Measurements from ENCODE around the gene MARCHF3.
"Not testable (repeated sequence)": the region's sequence is repeated elsewhere in the genome, so short reads cannot be mapped to it uniquely, and the experiment has no call there.

Gene MARCHF3

DNA sequence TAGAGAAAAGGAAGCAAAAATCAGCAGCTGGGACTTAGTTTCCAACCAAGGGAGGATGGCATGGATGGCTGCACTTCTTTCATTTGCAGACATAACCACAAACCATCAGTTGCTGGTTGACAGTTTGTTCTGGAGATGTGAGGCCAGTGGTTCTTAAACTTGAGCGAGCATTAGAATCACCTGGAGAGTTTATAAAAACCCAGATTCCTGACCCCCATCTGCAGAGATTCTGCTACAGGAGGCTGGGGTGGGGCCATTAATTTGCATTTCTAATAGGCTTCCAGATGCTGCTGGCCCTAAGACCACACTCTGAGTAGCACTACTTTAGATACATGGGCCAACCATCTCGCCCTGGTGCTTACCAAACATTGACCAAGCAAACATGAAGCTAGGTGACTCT lies 60.8 kb downstream of the MARCHF3 start:
- no peak for DNase-seq
- intact Hi-C loops (cut with DNase I): no loop called here

DNA sequence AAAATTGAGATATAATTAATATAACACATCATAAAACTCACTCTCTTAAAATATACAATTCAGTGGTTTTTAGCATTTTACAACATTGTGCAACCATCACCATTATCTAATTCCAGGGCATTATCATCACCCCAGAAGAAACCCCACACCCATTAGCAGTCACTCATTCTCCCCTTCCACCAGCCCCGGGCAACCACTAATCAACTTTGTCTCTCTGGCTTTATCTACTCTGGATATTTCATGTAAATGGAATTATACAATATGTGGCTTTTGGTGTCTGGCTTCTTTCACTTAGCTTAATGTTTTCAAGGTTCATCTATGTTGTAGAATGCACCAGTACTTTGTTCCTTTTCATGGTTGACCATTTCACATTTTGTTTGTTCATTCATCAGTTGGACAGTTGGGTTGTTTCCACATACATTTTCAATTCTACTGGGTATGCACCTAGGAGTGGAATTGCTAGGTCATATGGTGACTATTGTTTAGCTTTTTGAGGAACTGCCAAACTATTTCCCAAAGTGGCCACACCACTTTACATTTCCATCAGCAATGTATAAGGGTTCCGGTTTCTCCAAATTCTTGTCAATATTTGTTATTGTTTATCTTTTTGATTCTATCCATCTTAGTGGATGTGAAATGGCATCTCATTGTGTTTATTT lies 62.4 kb downstream of the MARCHF3 start:
- intact Hi-C loops (cut with DNase I): no loop called here
- DNase-seq: no peak

DNA sequence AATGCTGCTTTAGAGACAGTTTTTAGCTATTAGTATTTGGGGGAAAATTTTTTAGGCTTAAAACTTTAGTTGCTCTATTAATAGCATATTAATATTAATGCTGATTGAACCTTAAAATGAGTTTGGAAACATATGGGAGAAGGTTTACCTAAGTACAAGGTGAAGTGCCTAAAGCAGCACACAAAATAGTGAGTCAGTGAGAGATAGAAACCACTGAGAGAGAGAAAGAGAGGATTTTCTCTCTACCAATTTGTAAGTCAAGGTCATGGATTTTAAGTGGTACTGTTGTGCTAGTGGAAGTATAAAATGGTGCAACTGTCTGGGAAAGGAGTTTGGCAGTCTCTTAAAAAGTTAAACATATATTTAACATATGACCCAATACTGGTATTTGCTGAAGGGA lies 64.9 kb downstream of the MARCHF3 start:
- no peak for DNase-seq
- intact Hi-C loops (cut with DNase I): no loop called here

DNA sequence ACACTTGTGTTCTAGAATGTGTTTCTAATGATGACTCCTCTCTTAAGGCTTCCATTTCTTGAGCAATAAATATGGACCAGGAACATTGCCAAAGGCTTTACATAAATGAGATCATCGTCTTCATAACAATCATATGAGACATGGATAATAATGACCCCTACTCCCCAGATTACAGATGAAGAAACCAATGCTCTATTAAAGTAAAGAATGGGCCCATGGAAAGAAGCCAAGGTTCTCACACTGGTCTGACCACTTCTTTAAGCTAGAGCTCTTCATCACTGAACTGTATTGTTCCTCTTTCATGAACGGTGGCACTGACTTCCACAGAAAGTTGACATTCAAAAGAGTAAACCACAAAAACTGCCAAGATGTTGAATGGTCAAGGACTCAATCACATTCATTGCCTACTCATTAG lies 65.3 kb downstream of the MARCHF3 start:
- DNase-seq: no peak
- intact Hi-C loops (cut with DNase I): no loop called here

DNA sequence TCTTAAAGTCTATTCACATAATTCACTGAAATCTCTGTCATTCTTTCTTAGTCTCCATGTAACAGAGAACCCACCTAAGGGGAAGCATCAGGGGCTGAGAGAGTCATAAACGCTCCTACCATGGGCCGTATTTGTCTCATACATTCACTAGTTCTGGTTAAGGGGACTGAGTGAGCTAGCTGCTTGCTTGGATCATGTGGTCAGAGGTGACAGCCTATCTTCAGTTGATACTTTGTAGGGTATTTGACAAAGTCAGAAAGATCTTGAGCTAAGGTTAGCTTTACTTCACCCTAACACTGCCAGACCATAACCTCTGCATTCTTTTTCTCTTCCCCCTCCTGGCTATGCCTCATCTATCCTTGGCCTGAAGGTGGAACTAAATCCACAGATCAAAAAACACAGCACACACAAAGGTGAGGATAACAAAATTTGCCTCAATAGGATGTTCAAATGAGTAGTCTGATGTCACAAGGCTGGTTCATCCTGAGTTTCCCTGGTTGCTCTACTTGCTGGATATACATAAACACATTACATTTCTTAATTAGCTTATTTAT lies 66.5 kb downstream of the MARCHF3 start:
- intact Hi-C loops (cut with DNase I): no loop called here

DNA sequence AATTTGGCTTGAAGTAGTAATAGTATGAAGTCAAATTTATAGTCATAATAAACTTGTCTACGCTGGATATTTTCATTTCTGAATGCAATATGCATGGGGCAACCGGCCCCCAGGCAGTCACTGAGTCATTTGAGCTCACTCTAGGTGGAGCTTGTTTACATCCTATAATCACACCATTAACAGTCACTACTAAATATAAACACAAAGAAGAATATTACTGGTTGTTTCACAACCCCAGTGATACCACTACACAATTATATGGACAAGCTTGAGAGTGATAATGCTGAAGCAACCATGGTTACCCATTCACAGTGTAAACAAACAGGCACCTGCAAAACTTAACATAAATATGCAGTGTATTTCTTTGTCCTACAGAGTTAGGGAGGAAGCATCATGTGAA lies 68.7 kb downstream of the MARCHF3 start:
- no peak for DNase-seq
- intact Hi-C loops (cut with DNase I): no loop called here

More for the DNA sequence above, 66.5 kb downstream of the MARCHF3 start:
- DNase-seq: no peak

DNA sequence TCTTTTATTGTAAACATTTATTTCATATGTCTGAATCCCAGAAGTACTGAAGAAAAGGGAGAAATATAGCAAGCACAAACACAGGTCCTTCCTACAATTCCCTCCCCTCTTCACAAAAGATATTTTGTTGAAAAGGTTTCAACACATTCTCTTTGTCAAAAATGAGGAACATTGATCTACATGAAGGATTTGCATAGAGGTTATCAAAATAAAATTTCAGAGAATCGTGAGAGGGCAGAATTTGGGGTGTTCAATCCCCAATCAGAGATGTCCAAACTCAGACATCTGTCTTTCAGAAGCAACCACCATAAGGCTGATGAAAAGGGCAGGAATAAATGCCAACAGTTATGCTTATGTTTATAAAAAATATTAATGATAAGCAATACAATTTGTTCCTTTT lies 69.2 kb downstream of the MARCHF3 start:
- intact Hi-C loops (cut with DNase I): no loop called here
- DNase-seq: no peak

DNA sequence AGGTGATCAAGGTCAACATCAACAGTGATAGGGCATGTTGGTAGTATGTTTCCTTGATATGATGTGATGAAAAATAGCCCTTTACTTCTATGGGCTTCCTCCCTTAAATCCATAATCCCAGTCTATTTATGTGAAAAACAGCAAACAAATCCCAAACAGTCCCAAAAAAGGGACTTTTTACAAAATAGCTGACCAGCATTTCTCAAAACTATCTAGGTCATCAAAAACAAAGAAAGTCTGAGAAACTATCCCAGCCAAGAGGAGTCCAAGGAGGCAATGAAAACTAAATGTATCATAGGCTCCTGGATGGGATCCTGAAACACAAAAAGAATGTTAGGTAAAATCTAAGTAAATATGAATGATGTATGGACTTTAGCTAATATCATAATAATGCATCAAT lies 71.2 kb downstream of the MARCHF3 start:
- intact Hi-C loops (cut with DNase I): no loop called here

DNA sequence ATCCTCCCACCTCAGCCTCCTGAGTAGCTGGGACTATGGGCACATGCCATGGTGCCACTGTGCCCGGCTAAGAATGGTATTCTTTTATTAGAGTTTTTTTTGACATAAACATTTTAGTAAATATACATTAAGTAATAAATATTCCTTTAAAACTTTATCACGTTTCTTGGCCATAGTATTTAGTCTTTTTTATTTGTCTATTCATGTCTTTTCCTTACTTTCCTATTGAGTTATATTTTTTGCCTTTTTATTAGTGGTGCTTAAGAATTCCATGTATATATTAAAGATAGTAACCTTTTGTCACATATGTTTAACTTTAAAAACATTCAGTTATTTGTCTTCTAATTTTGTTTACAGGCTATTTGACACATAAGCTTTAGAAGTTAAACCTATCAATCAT lies 73.4 kb downstream of the MARCHF3 start:
- DNase-seq: no peak

More for the DNA sequence above, 71.2 kb downstream of the MARCHF3 start:
- DNase-seq: no peak

DNA sequence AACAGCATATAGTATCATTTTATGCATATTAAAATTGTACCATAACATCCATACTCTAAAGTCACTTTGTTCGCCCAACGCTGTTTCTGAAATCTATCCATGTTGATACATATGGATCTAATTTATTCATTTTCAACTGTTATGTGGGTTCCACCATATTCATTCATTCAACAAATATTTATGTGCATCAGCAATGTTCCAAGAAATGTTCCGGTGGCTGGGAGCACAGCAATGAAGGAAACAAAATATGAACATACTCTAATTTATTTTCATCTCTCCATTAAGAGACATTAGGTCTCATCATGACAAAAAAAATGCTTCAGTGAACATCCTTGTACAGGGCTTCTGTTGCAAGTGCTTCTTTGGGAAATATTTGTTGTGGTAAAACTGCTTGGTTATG lies 75.4 kb downstream of the MARCHF3 start:
- intact Hi-C loops (cut with DNase I): no loop called here
- DNase-seq: no peak

More for the DNA sequence above, 73.4 kb downstream of the MARCHF3 start:
- intact Hi-C loops (cut with DNase I): no loop called here

DNA sequence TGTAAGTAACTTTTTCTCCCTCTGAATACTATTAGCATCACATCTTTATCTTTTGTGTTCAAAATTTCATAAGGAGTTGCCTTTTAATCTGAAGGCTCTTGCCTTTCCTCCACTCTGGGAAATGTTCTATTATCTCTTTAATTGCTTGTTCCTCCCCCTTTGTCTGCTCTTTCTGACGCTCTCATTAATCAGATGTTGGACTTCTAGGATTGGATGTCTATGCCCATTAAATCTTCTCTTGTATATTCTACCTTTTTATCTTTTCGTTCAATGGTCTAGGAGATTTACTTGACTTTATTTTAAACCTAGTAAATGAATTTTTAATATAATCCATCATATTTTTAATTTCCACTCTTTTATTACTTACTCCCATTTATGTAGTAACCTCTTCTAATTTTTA lies 76.7 kb downstream of the MARCHF3 start:
- intact Hi-C loops (cut with DNase I): no loop called here
- DNase-seq: no peak

DNA sequence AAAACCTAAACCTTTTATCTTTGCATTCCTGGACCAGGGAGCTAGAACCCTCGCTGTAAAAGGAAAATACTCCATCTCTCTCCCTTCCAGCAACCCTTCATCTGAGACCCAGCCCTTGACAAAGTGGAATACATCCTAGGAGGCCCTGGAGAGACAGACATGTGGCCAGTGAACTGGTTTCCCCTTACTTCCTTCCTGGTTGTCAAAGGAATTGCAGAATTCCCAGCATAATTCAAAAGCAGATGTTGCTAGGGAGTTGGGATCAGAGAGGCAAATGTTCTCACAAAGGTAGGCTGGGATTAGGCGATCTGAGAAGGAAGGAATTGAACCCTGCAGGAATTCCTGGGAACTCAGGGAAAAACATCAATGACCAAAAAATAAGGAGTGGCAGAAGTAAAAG lies 80.9 kb downstream of the MARCHF3 start:
- intact Hi-C loops (cut with DNase I): no loop called here

DNA sequence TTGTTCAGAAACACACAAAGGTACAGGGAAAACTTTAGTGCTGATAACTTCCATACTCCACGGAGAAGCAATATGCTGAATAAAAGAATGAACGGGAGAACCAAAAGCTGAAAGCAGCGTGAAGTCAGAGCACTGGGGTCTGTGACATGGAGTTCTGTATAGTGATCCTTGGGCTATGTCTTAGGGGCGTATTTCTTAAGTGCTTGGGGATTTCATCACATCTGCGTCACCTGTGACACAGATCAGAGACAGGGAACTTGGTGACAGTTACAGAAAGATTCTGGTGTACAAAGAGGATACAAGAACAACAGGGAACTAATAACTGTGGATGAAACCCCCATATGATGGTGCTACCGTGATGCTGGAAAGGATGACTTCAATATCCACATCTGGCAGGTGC lies 81.9 kb downstream of the MARCHF3 start:
- no peak for DNase-seq
- intact Hi-C loops (cut with DNase I): no loop called here

More for the DNA sequence above, 80.9 kb downstream of the MARCHF3 start:
- DNase-seq: no peak

DNA sequence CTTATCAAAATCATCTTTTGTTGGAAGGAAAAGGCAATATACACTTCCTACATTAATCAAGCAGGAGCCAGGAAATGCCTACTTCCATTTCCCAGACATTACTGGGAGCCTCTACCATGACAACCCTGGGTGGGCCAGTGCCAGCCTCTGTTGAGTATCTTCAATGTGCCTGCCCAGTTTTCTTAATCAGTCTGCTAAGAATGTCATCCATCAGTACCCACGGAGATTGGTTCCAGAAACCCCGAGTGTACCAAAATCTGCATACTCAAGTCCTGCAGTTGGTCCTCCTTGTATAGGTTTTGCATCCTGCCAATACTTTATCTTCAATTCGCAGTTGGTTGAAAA lies 82.4 kb downstream of the MARCHF3 start:
- DNase-seq: no peak
- intact Hi-C loops (cut with DNase I): no loop called here

DNA sequence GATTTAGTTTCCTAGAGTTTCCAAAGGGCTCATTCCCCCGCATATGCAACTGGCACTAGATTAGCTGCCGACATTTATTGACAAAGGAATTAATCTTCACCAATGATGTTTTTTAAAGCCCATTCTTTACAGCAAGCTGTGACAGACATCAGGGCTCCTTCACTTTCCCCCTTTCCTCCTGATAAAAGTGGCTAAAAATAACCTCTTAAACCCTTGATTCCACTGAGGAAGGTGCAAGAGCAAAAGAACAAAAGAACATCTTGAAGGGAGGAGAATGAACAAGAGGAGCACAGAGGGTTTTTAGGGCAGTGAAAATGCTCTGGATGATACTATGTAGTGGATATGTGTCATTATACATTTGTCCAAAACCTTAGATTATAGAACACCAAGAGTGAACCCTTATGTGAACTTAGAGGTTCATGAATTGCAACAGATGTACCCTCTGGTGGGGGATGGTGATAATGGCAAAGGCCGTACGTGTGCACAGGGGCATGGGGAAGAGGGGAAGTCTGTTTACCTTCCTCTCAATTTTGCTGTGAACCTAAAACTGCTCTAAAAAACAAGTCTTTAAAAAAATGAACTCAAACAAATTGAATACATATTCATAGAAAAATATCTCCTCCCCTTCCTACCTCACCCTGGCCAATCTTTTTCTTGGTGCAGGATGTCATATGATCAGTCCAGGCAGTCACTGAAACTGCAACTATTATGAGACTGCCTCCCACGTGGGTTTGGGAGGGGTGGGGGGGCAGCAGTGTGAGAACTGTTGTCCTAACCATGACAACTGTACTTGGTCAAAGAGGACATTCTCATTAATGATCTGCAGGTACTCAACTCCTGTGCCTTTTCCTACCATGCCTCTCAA lies 83.0 kb downstream of the MARCHF3 start:
- intact Hi-C loops (cut with DNase I): no loop called here
- no peak for DNase-seq

DNA sequence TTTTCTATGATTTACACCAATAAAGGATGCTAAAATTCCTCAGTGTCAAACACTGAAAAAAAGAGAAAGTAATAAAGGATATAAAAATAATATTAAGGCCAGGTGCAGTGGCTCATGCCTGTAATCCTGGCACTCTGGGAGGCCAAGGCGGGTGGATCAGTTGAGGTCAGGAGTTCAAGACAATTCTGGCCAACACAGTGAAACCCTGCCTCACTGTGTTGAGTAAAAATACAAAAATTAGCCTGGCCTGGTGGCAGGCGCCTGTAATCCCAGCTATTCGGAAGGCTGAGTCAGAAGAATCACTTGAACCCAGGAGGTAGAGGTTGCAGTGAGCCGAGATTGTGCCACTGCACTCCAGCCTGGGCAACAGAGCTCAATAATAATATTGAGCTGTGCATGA lies 87.5 kb downstream of the MARCHF3 start:
- intact Hi-C loops (cut with DNase I); DNase-seq: not testable (repeated sequence)

DNA sequence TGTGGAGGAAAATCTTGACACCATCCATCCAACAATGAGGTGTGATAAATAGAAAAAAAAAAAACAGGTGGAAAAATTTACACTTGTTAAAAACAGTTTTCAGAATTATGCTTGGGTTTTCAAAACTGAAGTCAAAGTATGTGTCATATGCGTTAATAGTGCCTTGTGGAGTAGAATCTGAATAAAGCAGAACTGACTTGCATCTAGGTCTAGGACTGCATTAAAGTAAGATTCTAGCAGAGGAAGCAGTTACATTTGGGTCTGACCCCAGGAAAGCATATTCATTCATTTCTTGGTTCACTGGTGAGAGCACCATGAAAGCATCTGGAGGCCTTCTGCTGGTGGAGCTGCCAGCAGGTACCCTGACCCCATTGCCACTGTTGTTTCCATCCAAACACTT lies 89.0 kb downstream of the MARCHF3 start:
- no peak for DNase-seq
- intact Hi-C loops (cut with DNase I): no loop called here

DNA sequence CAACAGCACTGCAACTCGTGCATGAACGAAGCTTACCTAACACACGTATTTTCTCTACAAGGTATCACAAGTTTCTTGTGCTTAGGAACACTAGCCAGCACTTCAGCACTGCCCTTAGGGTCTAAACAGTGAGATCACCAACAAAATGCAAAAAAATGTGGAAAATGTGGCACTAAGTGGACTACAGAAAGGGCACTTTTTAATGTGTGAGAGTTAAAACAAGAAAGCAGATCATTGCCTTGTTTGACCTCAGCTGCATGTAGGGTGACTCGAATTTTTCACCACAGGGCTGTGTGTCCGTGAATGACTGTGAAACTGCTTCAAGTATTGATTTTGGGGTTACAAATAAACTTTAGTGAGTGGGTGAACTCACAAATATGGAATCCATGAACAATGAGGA lies 90.5 kb downstream of the MARCHF3 start:
- no peak for DNase-seq
- intact Hi-C loops (cut with DNase I): no loop called here

DNA sequence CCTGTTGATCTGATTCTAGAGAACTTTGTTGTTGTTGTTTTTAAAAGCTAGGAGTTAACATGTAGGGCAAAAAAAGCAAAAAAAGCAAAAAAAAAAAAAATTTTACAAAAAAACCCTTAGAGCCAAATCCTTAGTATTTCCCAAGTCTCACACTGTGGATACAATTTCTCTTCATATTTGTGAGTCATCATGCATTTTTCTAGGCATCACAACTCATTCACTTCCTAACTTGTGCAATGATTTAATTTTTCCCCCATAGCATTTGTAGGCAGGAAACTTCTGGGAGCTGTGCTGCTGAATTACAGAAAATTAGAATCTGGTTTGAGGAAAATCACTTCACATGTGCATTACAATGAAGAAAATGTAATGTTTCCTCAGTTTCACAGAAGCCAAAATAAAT lies 91.9 kb downstream of the MARCHF3 start:
- intact Hi-C loops (cut with DNase I): no loop called here
- DNase-seq: no peak

DNA sequence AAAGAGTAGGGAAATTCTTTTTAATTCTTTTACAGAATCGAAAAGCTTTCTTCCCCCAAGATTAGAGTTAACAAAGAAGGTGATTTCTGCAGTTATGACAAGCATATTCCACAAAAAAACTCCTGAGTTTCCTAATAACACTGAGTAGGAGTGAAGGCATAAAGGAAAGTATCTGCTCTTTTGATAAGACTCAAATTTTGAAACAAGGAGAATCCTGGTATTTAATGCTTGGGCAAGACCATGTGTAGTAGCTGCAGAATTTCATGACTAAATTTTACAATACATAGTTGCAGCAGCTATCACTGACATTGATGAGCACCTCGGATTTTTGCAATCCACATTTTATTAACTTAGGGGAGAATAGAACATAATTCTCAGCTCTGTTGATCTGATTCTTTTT lies 92.6 kb downstream of the MARCHF3 start:
- intact Hi-C loops (cut with DNase I): no loop called here
- DNase-seq: no peak
